ENCODE results near the gene SUFU. TPM values are rescaled to one million over a fixed set of nuclear protein-coding genes. Genes with fewer than 3 reads are reported as not detected.

SUFU gene
- total RNA-seq, 1 donor from 2014 or later, result 19.9 TPM

- no peak for DNase-seq
- Mint-ChIP-seq H3K27me3 (ENCODE audit: unreplicated experiment) (no peaks in the 10 kb centered on the region), H3K9me3 (ENCODE audit: unreplicated experiment) (no peaks in the 10 kb centered on the region), H3K4me3 (ENCODE audit: unreplicated experiment) (peak overlapping the region; percentile 95), H3K4me1 (ENCODE audit: low read depth, unreplicated experiment) (peaks cover 10% of the 10 kb centered on the region), H3K27ac (ENCODE audit: unreplicated experiment) (peak overlapping the region; percentile 43), H3K36me3 (ENCODE audit: unreplicated experiment) (no peaks in the 10 kb centered on the region)
- no peak for TF ChIP-seq CTCF (IDR thresholded peaks at IDR 0.05; ENCODE audit: partially characterized antibody, unreplicated experiment)
These were observed 1.2 kb downstream of the SUFU start for GRCh38 chr10:102504976-102505300.

GRCh38 chr10:102505462-102506115 is 1.8 kb downstream of the SUFU start:
- Mint-ChIP-seq H3K27me3 (ENCODE audit: unreplicated experiment) (no peaks in the 10 kb centered on the region), H3K27ac (ENCODE audit: unreplicated experiment) (no peak overlapping the region), H3K4me3 (ENCODE audit: unreplicated experiment) (peak overlapping the region; percentile 95), H3K4me1 (ENCODE audit: low read depth, unreplicated experiment) (peaks cover 10% of the 10 kb centered on the region), H3K9me3 (ENCODE audit: unreplicated experiment) (no peaks in the 10 kb centered on the region), H3K36me3 (ENCODE audit: unreplicated experiment) (no peaks in the 10 kb centered on the region)
- TF ChIP-seq CTCF (IDR thresholded peaks at IDR 0.05; ENCODE audit: partially characterized antibody, unreplicated experiment), result no peak
- DNase-seq, result peak; percentile 40

- H3K27me3 Mint-ChIP-seq (ENCODE audit: unreplicated experiment), result no peaks in the 10 kb centered on the region
- H3K4me3 Mint-ChIP-seq (ENCODE audit: unreplicated experiment), result peak overlapping the region; percentile 28
- no peaks in the 10 kb centered on the region for H3K36me3 Mint-ChIP-seq (ENCODE audit: unreplicated experiment)
- peaks cover 10% of the 10 kb centered on the region for H3K4me1 Mint-ChIP-seq (ENCODE audit: low read depth, unreplicated experiment)
- no peak for DNase-seq
- H3K27ac Mint-ChIP-seq (ENCODE audit: unreplicated experiment), result no peak overlapping the region
- no peaks in the 10 kb centered on the region for H3K9me3 Mint-ChIP-seq (ENCODE audit: unreplicated experiment)
- TF ChIP-seq CTCF (IDR thresholded peaks at IDR 0.05; ENCODE audit: partially characterized antibody, unreplicated experiment), result no peak
These were observed 3.7 kb downstream of the SUFU start for GRCh38 chr10:102507521-102507920.

GRCh38 chr10:102508506-102508905 is 4.7 kb downstream of the SUFU start:
- Mint-ChIP-seq H3K27ac (ENCODE audit: unreplicated experiment) (no peak overlapping the region), H3K4me1 (ENCODE audit: low read depth, unreplicated experiment) (peaks cover 10% of the 10 kb centered on the region), H3K36me3 (ENCODE audit: unreplicated experiment) (no peaks in the 10 kb centered on the region), H3K9me3 (ENCODE audit: unreplicated experiment) (no peaks in the 10 kb centered on the region), H3K27me3 (ENCODE audit: unreplicated experiment) (no peaks in the 10 kb centered on the region), H3K4me3 (ENCODE audit: unreplicated experiment) (no peak overlapping the region)
- no peak for TF ChIP-seq CTCF (IDR thresholded peaks at IDR 0.05; ENCODE audit: partially characterized antibody, unreplicated experiment)
- DNase-seq, result no peak

GRCh38 chr10:102509387-102509786 is 5.6 kb downstream of the SUFU start:
- DNase-seq, result no peak
- H3K36me3 Mint-ChIP-seq (ENCODE audit: unreplicated experiment), result no peaks in the 10 kb centered on the region
- TF ChIP-seq CTCF (IDR thresholded peaks at IDR 0.05; ENCODE audit: partially characterized antibody, unreplicated experiment), result no peak
- no peak overlapping the region for H3K4me3 Mint-ChIP-seq (ENCODE audit: unreplicated experiment)
- peaks cover 14% of the 10 kb centered on the region for H3K4me1 Mint-ChIP-seq (ENCODE audit: low read depth, unreplicated experiment)
- H3K9me3 Mint-ChIP-seq (ENCODE audit: unreplicated experiment), result no peaks in the 10 kb centered on the region
- no peaks in the 10 kb centered on the region for H3K27me3 Mint-ChIP-seq (ENCODE audit: unreplicated experiment)
- no peak overlapping the region for H3K27ac Mint-ChIP-seq (ENCODE audit: unreplicated experiment)
